ENCODE results near the gene ATP13A1.
"Not testable (repeated sequence)": the region's sequence is repeated elsewhere in the genome, so short reads cannot be mapped to it uniquely, and the experiment has no call there.

ATP13A1 gene

DNA sequence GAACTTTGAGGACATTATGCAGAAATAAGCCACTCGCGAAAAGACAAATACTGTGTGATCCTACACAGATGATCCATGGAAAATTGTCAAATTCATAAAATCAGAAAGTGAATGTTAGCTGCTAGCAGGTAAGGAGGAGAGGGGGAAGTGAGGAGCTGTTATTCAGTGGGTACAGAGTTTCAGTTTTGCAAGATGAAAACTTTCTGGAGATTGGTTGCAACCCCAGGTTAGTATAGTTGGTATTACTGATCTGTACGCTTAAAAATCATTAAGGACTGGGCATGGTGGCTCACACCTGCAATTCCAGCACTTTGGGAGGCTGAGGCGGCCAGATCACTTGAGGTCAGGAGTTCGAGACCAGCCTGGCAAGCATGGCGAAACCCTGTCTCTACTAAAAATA, 23.1 kb upstream of the ATP13A1 start:
- no peak overlapping the region for H2BK120ac ChIP-seq (ENCODE audit: low read depth, low read length)
- H4K91ac ChIP-seq (ENCODE audit: low read length): no peak overlapping the region

GRCh38 chr19:19686119-19686518, 22.6 kb upstream of the ATP13A1 start:
- 98% methylated on average over 13 of the region's 15 CpGs for WGBS
- not testable (repeated sequence) for H2BK15ac ChIP-seq (ENCODE audit: low read depth, poor library complexity, severe bottlenecking); H4K91ac ChIP-seq (ENCODE audit: low read length); H3K9ac ChIP-seq (ENCODE audit: low read length); H2BK120ac ChIP-seq (ENCODE audit: low read depth, low read length); H3K4ac ChIP-seq (ENCODE audit: low read depth in 1 of 2, low read length in 2 of 2); H2BK5ac ChIP-seq (ENCODE audit: low read depth, low read length, poor library complexity, severe bottlenecking); H3K27ac ChIP-seq (ENCODE audit: low read length, poor library complexity, severe bottlenecking); DNase-seq; H3K4me1 ChIP-seq (ENCODE audit: control insufficient read depth, insufficient read depth, low read depth, low read length); H4K8ac ChIP-seq (ENCODE audit: low read length); H3K36me3 ChIP-seq (ENCODE audit: control insufficient read depth in 1 of 2, insufficient read depth in 2 of 2, low read depth in 1 of 2, low read length in 2 of 2); H3K23ac ChIP-seq (ENCODE audit: low read length in 2 of 2); H3K14ac ChIP-seq (ENCODE audit: low read length in 2 of 2); H3K4me3 ChIP-seq (ENCODE audit: insufficient read depth in 1 of 2, low read depth in 1 of 2, low read length in 2 of 2); H3K4me2 ChIP-seq (ENCODE audit: low read length, poor library complexity, severe bottlenecking); H2BK12ac ChIP-seq (ENCODE audit: low read length in 2 of 2); H3K79me1 ChIP-seq (replicated peaks; ENCODE audit: low read length, poor library complexity, severe bottlenecking); H3K27me3 ChIP-seq (ENCODE audit: control insufficient read depth in 1 of 2, insufficient read depth in 1 of 2, low read length in 2 of 2); H2AFZ ChIP-seq (ENCODE audit: low read depth, low read length); H3K18ac ChIP-seq (ENCODE audit: low read depth in 1 of 2, low read length in 2 of 2); H2AK5ac ChIP-seq (ENCODE audit: low read length, severe bottlenecking)
- H3K9me3 ChIP-seq (ENCODE audit: control insufficient read depth, low read length): peaks cover 39% of the 10 kb centered on the region

More for the DNA sequence above, 23.1 kb upstream of the ATP13A1 start:
- Histone ChIP-seq H3K27me3 (ENCODE audit: control insufficient read depth in 1 of 2, insufficient read depth in 1 of 2, low read length in 2 of 2) (no peaks in the 10 kb centered on the region), H3K23ac (ENCODE audit: low read length in 2 of 2) (no peak overlapping the region), H3K27ac (ENCODE audit: low read length, poor library complexity, severe bottlenecking) (no peak overlapping the region), H2BK12ac (ENCODE audit: low read length in 2 of 2) (no peak overlapping the region), H3K4ac (ENCODE audit: low read depth in 1 of 2, low read length in 2 of 2) (no peak overlapping the region), H3K14ac (ENCODE audit: low read length in 2 of 2) (no peak overlapping the region), H3K4me1 (ENCODE audit: control insufficient read depth, insufficient read depth, low read depth, low read length) (no peaks in the 10 kb centered on the region), H3K4me2 (ENCODE audit: low read length, poor library complexity, severe bottlenecking) (no peak overlapping the region), H2BK15ac (ENCODE audit: low read depth, poor library complexity, severe bottlenecking) (no peak overlapping the region), H2AFZ (ENCODE audit: low read depth, low read length) (no peak overlapping the region), H3K79me1 (replicated peaks; ENCODE audit: low read length, poor library complexity, severe bottlenecking) (no peaks in the 10 kb centered on the region), H2BK5ac (ENCODE audit: low read depth, low read length, poor library complexity, severe bottlenecking) (no peak overlapping the region), H3K9ac (ENCODE audit: low read length) (no peak overlapping the region), H3K18ac (ENCODE audit: low read depth in 1 of 2, low read length in 2 of 2) (no peak overlapping the region), H2AK5ac (ENCODE audit: low read length, severe bottlenecking) (no peak overlapping the region), H3K9me3 (ENCODE audit: control insufficient read depth, low read length) (peaks cover 35% of the 10 kb centered on the region), H4K8ac (ENCODE audit: low read length) (no peak overlapping the region), H3K4me3 (ENCODE audit: insufficient read depth in 1 of 2, low read depth in 1 of 2, low read length in 2 of 2) (no peak overlapping the region), H3K36me3 (ENCODE audit: control insufficient read depth in 1 of 2, insufficient read depth in 2 of 2, low read depth in 1 of 2, low read length in 2 of 2) (peaks cover 0 to 3% of the 10 kb centered on the region in 2 experiments)
- no peak for DNase-seq
- WGBS: 96% methylated on average over 6 of the region's 6 CpGs

DNA sequence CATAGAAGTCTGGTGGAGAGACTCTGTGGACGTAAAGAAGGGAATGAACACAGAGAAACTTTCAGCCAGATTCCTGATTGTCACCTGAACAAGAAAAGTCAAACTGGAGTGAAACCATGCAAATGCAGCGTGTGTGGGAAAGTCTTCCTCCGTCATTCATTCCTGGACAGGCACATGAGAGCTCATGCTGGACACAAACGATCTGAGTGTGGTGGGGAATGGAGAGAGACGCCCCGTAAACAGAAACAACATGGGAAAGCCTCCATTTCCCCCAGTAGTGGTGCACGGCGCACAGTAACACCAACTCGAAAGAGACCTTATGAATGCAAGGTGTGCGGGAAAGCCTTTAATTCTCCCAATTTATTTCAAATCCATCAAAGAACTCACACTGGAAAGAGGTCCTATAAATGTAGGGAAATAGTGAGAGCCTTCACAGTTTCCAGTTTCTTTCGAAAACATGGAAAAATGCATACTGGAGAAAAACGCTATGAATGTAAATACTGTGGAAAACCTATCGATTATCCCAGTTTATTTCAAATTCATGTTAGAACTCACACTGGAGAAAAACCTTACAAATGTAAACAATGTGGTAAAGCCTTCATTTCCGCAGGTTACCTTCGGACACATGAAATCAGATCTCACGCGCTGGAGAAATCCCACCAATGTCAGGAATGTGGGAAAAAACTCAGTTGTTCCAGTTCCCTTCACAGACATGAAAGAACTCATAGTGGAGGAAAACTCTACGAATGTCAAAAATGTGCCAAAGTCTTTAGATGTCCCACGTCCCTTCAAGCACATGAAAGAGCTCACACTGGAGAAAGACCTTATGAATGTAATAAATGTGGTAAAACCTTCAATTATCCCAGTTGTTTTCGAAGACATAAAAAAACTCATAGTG, 15.9 kb upstream of the ATP13A1 start:
- no peak overlapping the region for H4K8ac ChIP-seq (ENCODE audit: low read length)
- no peak overlapping the region for H3K4me2 ChIP-seq (ENCODE audit: low read length, poor library complexity, severe bottlenecking)
- H3K4me3 ChIP-seq (ENCODE audit: insufficient read depth in 1 of 2, low read depth in 1 of 2, low read length in 2 of 2): peak overlapping the region in 1 of 2 experiments; percentile 56
- H3K36me3 ChIP-seq (ENCODE audit: control insufficient read depth in 1 of 2, insufficient read depth in 2 of 2, low read depth in 1 of 2, low read length in 2 of 2): peaks cover 49 to 50% of the 10 kb centered on the region in 2 experiments
- no peaks in the 10 kb centered on the region for H3K27me3 ChIP-seq (ENCODE audit: control insufficient read depth in 1 of 2, insufficient read depth in 1 of 2, low read length in 2 of 2)
- no peak overlapping the region for H3K14ac ChIP-seq (ENCODE audit: low read length in 2 of 2)
- WGBS: 98% methylated on average over 16 of the region's 20 CpGs
- no peak overlapping the region for H2BK5ac ChIP-seq (ENCODE audit: low read depth, low read length, poor library complexity, severe bottlenecking)
- H2BK15ac ChIP-seq (ENCODE audit: low read depth, poor library complexity, severe bottlenecking): no peak overlapping the region
- no peaks in the 10 kb centered on the region for H3K4me1 ChIP-seq (ENCODE audit: control insufficient read depth, insufficient read depth, low read depth, low read length)
- H3K23ac ChIP-seq (ENCODE audit: low read length in 2 of 2): no peak overlapping the region
- H3K27ac ChIP-seq (ENCODE audit: low read length, poor library complexity, severe bottlenecking): no peak overlapping the region
- peaks cover 16% of the 10 kb centered on the region for H3K79me1 ChIP-seq (replicated peaks; ENCODE audit: low read length, poor library complexity, severe bottlenecking)
- no peak overlapping the region for H3K9ac ChIP-seq (ENCODE audit: low read length)
- no peak overlapping the region for H2BK120ac ChIP-seq (ENCODE audit: low read depth, low read length)
- H2BK12ac ChIP-seq (ENCODE audit: low read length in 2 of 2): no peak overlapping the region
- DNase-seq: no peak
- H2AFZ ChIP-seq (ENCODE audit: low read depth, low read length): no peak overlapping the region
- H4K91ac ChIP-seq (ENCODE audit: low read length): no peak overlapping the region
- no peak overlapping the region for H2AK5ac ChIP-seq (ENCODE audit: low read length, severe bottlenecking)
- peaks cover 88% of the 10 kb centered on the region for H3K9me3 ChIP-seq (ENCODE audit: control insufficient read depth, low read length)
- no peak overlapping the region for H3K4ac ChIP-seq (ENCODE audit: low read depth in 1 of 2, low read length in 2 of 2)
- no peak overlapping the region for H3K18ac ChIP-seq (ENCODE audit: low read depth in 1 of 2, low read length in 2 of 2)

DNA sequence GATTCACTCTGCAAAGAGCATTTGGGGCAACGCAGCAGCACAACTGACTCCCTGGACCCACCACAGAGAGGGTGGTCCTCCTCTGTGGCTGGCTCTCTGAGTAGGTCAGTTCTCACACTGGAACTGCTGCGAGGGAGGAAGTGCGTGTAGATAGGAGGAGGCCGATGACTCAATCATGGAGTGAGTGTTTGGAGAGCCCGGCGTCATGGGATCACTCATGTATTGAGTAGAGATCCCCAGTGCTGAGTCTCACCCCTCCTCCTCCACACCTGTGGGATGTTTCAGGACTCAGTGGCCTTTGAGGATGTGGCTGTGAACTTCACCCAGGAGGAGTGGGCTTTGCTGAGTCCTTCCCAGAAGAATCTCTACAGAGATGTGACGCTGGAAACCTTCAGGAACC, 14.1 kb upstream of the ATP13A1 start:
- Histone ChIP-seq H2BK15ac (ENCODE audit: low read depth, poor library complexity, severe bottlenecking) (no peak overlapping the region), H2BK120ac (ENCODE audit: low read depth, low read length) (no peak overlapping the region), H2BK5ac (ENCODE audit: low read depth, low read length, poor library complexity, severe bottlenecking) (no peak overlapping the region), H2BK12ac (ENCODE audit: low read length in 2 of 2) (no peak overlapping the region), H3K36me3 (ENCODE audit: control insufficient read depth in 1 of 2, insufficient read depth in 2 of 2, low read depth in 1 of 2, low read length in 2 of 2) (peaks cover 60 to 61% of the 10 kb centered on the region in 2 experiments), H2AFZ (ENCODE audit: low read depth, low read length) (no peak overlapping the region), H3K4me1 (ENCODE audit: control insufficient read depth, insufficient read depth, low read depth, low read length) (no peaks in the 10 kb centered on the region), H3K4me3 (ENCODE audit: insufficient read depth in 1 of 2, low read depth in 1 of 2, low read length in 2 of 2) (peak overlapping the region in 1 of 2 experiments; percentile 58), H3K4me2 (ENCODE audit: low read length, poor library complexity, severe bottlenecking) (no peak overlapping the region), H4K8ac (ENCODE audit: low read length) (no peak overlapping the region), H4K91ac (ENCODE audit: low read length) (no peak overlapping the region), H3K18ac (ENCODE audit: low read depth in 1 of 2, low read length in 2 of 2) (no peak overlapping the region), H3K79me1 (replicated peaks; ENCODE audit: low read length, poor library complexity, severe bottlenecking) (peaks cover 19% of the 10 kb centered on the region), H3K27me3 (ENCODE audit: control insufficient read depth in 1 of 2, insufficient read depth in 1 of 2, low read length in 2 of 2) (no peaks in the 10 kb centered on the region), H3K9me3 (ENCODE audit: control insufficient read depth, low read length) (peaks cover 82% of the 10 kb centered on the region), H3K14ac (ENCODE audit: low read length in 2 of 2) (no peak overlapping the region), H3K9ac (ENCODE audit: low read length) (no peak overlapping the region), H2AK5ac (ENCODE audit: low read length, severe bottlenecking) (no peak overlapping the region), H3K4ac (ENCODE audit: low read depth in 1 of 2, low read length in 2 of 2) (no peak overlapping the region), H3K23ac (ENCODE audit: low read length in 2 of 2) (no peak overlapping the region), H3K27ac (ENCODE audit: low read length, poor library complexity, severe bottlenecking) (no peak overlapping the region)
- no peak for DNase-seq
- 99% methylated on average over 5 of the region's 7 CpGs for WGBS

Measured in mesenchymal stem cell (in vitro differentiated cells and primary cell).